H9 (cell line): ENCODE data around the gene PPWD1. TPM values are rescaled to one million over a fixed set of nuclear protein-coding genes. Genes with fewer than 3 reads are reported as not detected.

Source experiments
- DNase-seq: peaks from one replicate; pipeline ENCODE4 v3.0.0-alpha.2; 2017
- H2AFZ ChIP-seq: one replicate; pipeline ENCODE4 v1.6.1; 2013; ENCODE audit warnings: mild to moderate bottlenecking, low read length, control low read depth, moderate library complexity
- H2AK5ac ChIP-seq: 2 replicates; pipeline ENCODE4 v1.6.1; 2013; ENCODE audit warnings: low read length, control low read depth, mixed read lengths; ENCODE audit not compliant: insufficient read length
- H2BK120ac ChIP-seq: one replicate; pipeline ENCODE4 v1.6.1; 2013; ENCODE audit warnings: low read depth, mild to moderate bottlenecking, low read length, control low read depth, inconsistent platforms; ENCODE audit not compliant: poor library complexity, severe bottlenecking
- H2BK12ac ChIP-seq: 2 replicates; pipeline ENCODE4 v1.6.1; 2013; ENCODE audit warnings: low read length, control low read depth, mixed read lengths, low read depth; ENCODE audit not compliant: insufficient read length
- H2BK15ac ChIP-seq: 2 replicates; pipeline ENCODE4 v1.6.1; 2013; ENCODE audit warnings: low read depth, low read length, control low read depth
- H2BK20ac ChIP-seq: one replicate; pipeline ENCODE4 v1.6.1; 2013; ENCODE audit warnings: low read depth, mild to moderate bottlenecking, low read length, control low read depth, inconsistent platforms; ENCODE audit not compliant: poor library complexity, severe bottlenecking
- H2BK5ac ChIP-seq: 2 replicates; pipeline ENCODE4 v1.6.1; 2013; ENCODE audit warnings: low read length, control low read depth, mixed read lengths; ENCODE audit not compliant: insufficient read length
- H3K14ac ChIP-seq: 2 replicates; pipeline ENCODE4 v1.6.1; 2013; ENCODE audit warnings: low read length, control low read depth; ENCODE audit not compliant: insufficient read depth
- H3K18ac ChIP-seq: 2 replicates; pipeline ENCODE4 v1.6.1; 2013; ENCODE audit warnings: low read depth, mild to moderate bottlenecking, mixed read lengths, low read length, control low read depth; ENCODE audit not compliant: insufficient read length
- H3K23ac ChIP-seq: 2 replicates; pipeline ENCODE4 v1.6.1; 2013; ENCODE audit warnings: low read length, control low read depth, mixed read lengths, low read depth; ENCODE audit not compliant: insufficient read length
- H3K23me2 ChIP-seq: 2 replicates; pipeline ENCODE4 v1.6.1; 2013; ENCODE audit warnings: low read depth, mild to moderate bottlenecking, mixed read lengths, low read length, control low read depth; ENCODE audit not compliant: insufficient read length, poor library complexity, severe bottlenecking
- H3K27ac ChIP-seq: 2 replicates; pipeline ENCODE4 v1.5.1; 2013; ENCODE audit warnings: low read length, control low read depth, mixed read lengths, low read depth; ENCODE audit not compliant: insufficient read length
- H3K27me3 ChIP-seq: 2 replicates; pipeline ENCODE4 v1.6.1; 2013; ENCODE audit warnings: low read length, control low read depth, inconsistent platforms; ENCODE audit not compliant: insufficient read depth
- H3K4ac ChIP-seq: 2 replicates; pipeline ENCODE4 v1.6.1; 2013; ENCODE audit warnings: low read depth, mild to moderate bottlenecking, control low read depth, inconsistent platforms, low read length, moderate library complexity
- H3K4me1 ChIP-seq: 2 replicates; pipeline ENCODE4 v1.6.1; 2013; ENCODE audit warnings: low read length, control low read depth, inconsistent platforms; ENCODE audit not compliant: insufficient read depth
- H3K4me2 ChIP-seq: 2 replicates; pipeline ENCODE4 v1.6.1; 2013; ENCODE audit warnings: low read length, control low read depth, mixed read lengths; ENCODE audit not compliant: insufficient read length, insufficient read depth
- H3K56ac ChIP-seq: 2 replicates; pipeline ENCODE4 v1.6.1; 2013; ENCODE audit warnings: low read depth, mild to moderate bottlenecking, mixed read lengths, low read length, control low read depth; ENCODE audit not compliant: insufficient read length
- H3K79me1 ChIP-seq: 2 replicates; pipeline ENCODE4 v1.6.1; 2013; ENCODE audit warnings: low read depth, mild to moderate bottlenecking, moderate library complexity, low read length, control low read depth, inconsistent platforms; ENCODE audit not compliant: insufficient read depth, poor library complexity, severe bottlenecking
- H3K79me2 ChIP-seq: 2 replicates; pipeline ENCODE4 v1.6.1; 2013; ENCODE audit warnings: low read length, control low read depth, inconsistent platforms; ENCODE audit not compliant: insufficient read depth
- H3K9ac ChIP-seq: 2 replicates; pipeline ENCODE4 v1.6.1; 2013; ENCODE audit warnings: low read length, control low read depth, mixed read lengths; ENCODE audit not compliant: insufficient read length; ENCODE audit errors: extremely low read depth
- H3K9me3 ChIP-seq: one replicate; pipeline ENCODE4 v1.6.1; 2013; ENCODE audit warnings: low read depth, low read length, inconsistent platforms; ENCODE audit not compliant: control insufficient read depth
- H3T11ph ChIP-seq: one replicate; pipeline ENCODE4 v1.6.1; 2013; ENCODE audit warnings: mild to moderate bottlenecking, low read length, control low read depth, inconsistent platforms
- H4K20me1 ChIP-seq: one replicate; pipeline ENCODE4 v1.6.1; 2013; ENCODE audit not compliant: control insufficient read depth, insufficient read length, insufficient read depth
- H4K5ac ChIP-seq: 2 replicates; pipeline ENCODE4 v1.6.1; 2013; ENCODE audit warnings: low read depth, mild to moderate bottlenecking, mixed read lengths, low read length, control low read depth; ENCODE audit not compliant: insufficient read length
- H4K8ac ChIP-seq: replicated peaks from 2 replicates; pipeline ENCODE4 v1.6.1; 2013; ENCODE audit warnings: low read length, control low read depth, mixed read lengths, low read depth; ENCODE audit not compliant: insufficient read length
- H4K91ac ChIP-seq: 2 replicates; pipeline ENCODE4 v1.6.1; 2013; ENCODE audit warnings: low read depth, mild to moderate bottlenecking, moderate library complexity, mixed read lengths, low read length, control low read depth; ENCODE audit not compliant: insufficient read length
- H3K27ac Mint-ChIP-seq, 3 experiments: 2 replicates in 2 of 3; 3 replicates in 1 of 3; pipeline ENCODE4 v1.8.0; 2020 to 2021; ENCODE audit warnings: mixed read lengths in 3 of 3, mild to moderate bottlenecking in 1 of 3, moderate library complexity in 1 of 3
- H3K27me3 Mint-ChIP-seq: 2 replicates; pipeline ENCODE4 v1.8.0; 2021; ENCODE audit warnings: low read depth, mild to moderate bottlenecking, moderate library complexity, mixed read lengths
- H3K36me3 Mint-ChIP-seq, 3 experiments: 2 replicates in 2 of 3; 3 replicates in 1 of 3; pipeline ENCODE4 v1.8.0; 2020 to 2021; ENCODE audit warnings: low read depth in 3 of 3, mixed read lengths in 3 of 3; ENCODE audit not compliant: insufficient read depth in 1 of 3
- H3K4me1 Mint-ChIP-seq, 2 experiments: 2 replicates each; pipeline ENCODE4 v1.8.0; 2020; ENCODE audit warnings: mixed read lengths in 2 of 2
- H3K4me3 Mint-ChIP-seq, 2 experiments: 2 replicates in 1 of 2; 3 replicates in 1 of 2; pipeline ENCODE4 v1.8.0; 2020 to 2021; ENCODE audit warnings: mild to moderate bottlenecking in 2 of 2, mixed read lengths in 2 of 2, moderate library complexity in 1 of 2
- H3K9me3 Mint-ChIP-seq, 2 experiments: 2 replicates in 1 of 2; 3 replicates in 1 of 2; pipeline ENCODE4 v1.8.0; 2020; ENCODE audit warnings: mild to moderate bottlenecking in 2 of 2, mixed read lengths in 2 of 2, moderate library complexity in 1 of 2
- WGBS: extraction: QIAGEN DNeasy Blood & Tissue Kit; methylation state at CpG from one replicate; pipeline ENCODE4 v1.1.7; 2013; ENCODE audit warnings: missing lambda C conversion rate, low lambda C conversion rate, mixed read lengths; ENCODE audit not compliant: insufficient read length; ENCODE audit errors: extremely low coverage; 5-methylcytosine and 5-hydroxymethylcytosine counted together
- total RNA-seq: library from RNA; stranded (reverse); gene quantifications from 2 replicates; pipeline ENCODE4 v1.2.1, GENCODE V29; 2021
- TF ChIP-seq, protein P1 (sequence below): fragments of 200-600 bp; sonication (generic); conservative IDR thresholded peaks from 3 replicates; pipeline ENCODE4 v1.8.0; 2021; ENCODE audit warnings: antibody characterized with exemption, mild to moderate bottlenecking

PPWD1 gene
- total RNA-seq, 1 experiment from 2014 or later: 43.2 TPM

GRCh38 chr5:65625743-65626142, 62.6 kb downstream of the PPWD1 start:
- H4K8ac ChIP-seq: no peak overlapping the region
- H3K56ac ChIP-seq: no peak overlapping the region
- peak overlapping the region; percentile 99 for H3K4me2 ChIP-seq
- no peak overlapping the region for H2BK5ac ChIP-seq
- no peaks in the 10 kb centered on the region for H3K23me2 ChIP-seq
- no peak overlapping the region for H2BK12ac ChIP-seq
- H2AK5ac ChIP-seq: no peak overlapping the region
- Mint-ChIP-seq H3K36me3 (peaks cover 0 to 9% (median 6%) of the 10 kb centered on the region in 3 experiments; a peak in 5 of 7 replicates), H3K4me1 (peaks cover 11 to 12% of the 10 kb centered on the region in 2 experiments), H3K27me3 (no peaks in the 10 kb centered on the region), H3K4me3 (peak overlapping the region; percentile 95), H3K27ac (no peak overlapping the region; a peak in 3 of 7 replicates), H3K9me3 (no peaks in the 10 kb centered on the region)
- H3K9me3 ChIP-seq: no peaks in the 10 kb centered on the region
- no peak overlapping the region for H4K5ac ChIP-seq
- no peak overlapping the region for H2BK20ac ChIP-seq
- H3K79me1 ChIP-seq: no peaks in the 10 kb centered on the region
- H3T11ph ChIP-seq: no peak overlapping the region
- no peaks in the 10 kb centered on the region for H4K20me1 ChIP-seq
- no peak for DNase-seq
- peak overlapping the region; percentile 34 for H3K9ac ChIP-seq
- H3K79me2 ChIP-seq: peaks cover 8% of the 10 kb centered on the region; the same call in 1 of the 2 replicates
- no peak overlapping the region for H2AFZ ChIP-seq
- H3K4me1 ChIP-seq: no peaks in the 10 kb centered on the region
- no peak overlapping the region for H3K18ac ChIP-seq
- H3K27ac ChIP-seq: no peak overlapping the region
- WGBS: no CpG with 5 or more reads among the region's 6 CpGs
- TF ChIP-seq, protein P1, sequence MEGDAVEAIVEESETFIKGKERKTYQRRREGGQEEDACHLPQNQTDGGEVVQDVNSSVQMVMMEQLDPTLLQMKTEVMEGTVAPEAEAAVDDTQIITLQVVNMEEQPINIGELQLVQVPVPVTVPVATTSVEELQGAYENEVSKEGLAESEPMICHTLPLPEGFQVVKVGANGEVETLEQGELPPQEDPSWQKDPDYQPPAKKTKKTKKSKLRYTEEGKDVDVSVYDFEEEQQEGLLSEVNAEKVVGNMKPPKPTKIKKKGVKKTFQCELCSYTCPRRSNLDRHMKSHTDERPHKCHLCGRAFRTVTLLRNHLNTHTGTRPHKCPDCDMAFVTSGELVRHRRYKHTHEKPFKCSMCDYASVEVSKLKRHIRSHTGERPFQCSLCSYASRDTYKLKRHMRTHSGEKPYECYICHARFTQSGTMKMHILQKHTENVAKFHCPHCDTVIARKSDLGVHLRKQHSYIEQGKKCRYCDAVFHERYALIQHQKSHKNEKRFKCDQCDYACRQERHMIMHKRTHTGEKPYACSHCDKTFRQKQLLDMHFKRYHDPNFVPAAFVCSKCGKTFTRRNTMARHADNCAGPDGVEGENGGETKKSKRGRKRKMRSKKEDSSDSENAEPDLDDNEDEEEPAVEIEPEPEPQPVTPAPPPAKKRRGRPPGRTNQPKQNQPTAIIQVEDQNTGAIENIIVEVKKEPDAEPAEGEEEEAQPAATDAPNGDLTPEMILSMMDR: no peak
- no peak overlapping the region for H3K14ac ChIP-seq
- H2BK15ac ChIP-seq: no peak overlapping the region
- no peak overlapping the region for H2BK120ac ChIP-seq
- H4K91ac ChIP-seq: no peak overlapping the region
- no peaks in the 10 kb centered on the region for H3K27me3 ChIP-seq
- H3K4ac ChIP-seq: no peak overlapping the region
- no peak overlapping the region for H3K23ac ChIP-seq
